ACC112 (cell line): ENCODE data around the gene GRK5.

Source experiments
- H2AFZ ChIP-seq: fragments of 200-600 bp; sonication (generic); one replicate; pipeline ENCODE4 v1.6.0; 2017; ENCODE audit warnings: antibody characterized with exemption, low read length; ENCODE audit not compliant: unreplicated experiment
- H3K27ac ChIP-seq: fragments of 200-600 bp; sonication (generic); 2 replicates; pipeline ENCODE4 v1.5.1; 2014; ENCODE audit warnings: low read depth, mild to moderate bottlenecking, antibody characterized with exemption, low read length, moderate library complexity
- H3K27me3 ChIP-seq: fragments of 200-600 bp; sonication (generic); 2 replicates; pipeline ENCODE4 v1.6.1; 2014; ENCODE audit warnings: mild to moderate bottlenecking, antibody characterized with exemption, low read length, moderate library complexity, mixed read lengths; ENCODE audit not compliant: insufficient read depth
- H3K36me3 ChIP-seq: fragments of 200-600 bp; sonication (generic); 2 replicates; pipeline ENCODE4 v1.6.1; 2016; ENCODE audit warnings: mild to moderate bottlenecking, antibody characterized with exemption, low read length, moderate library complexity, mixed read lengths; ENCODE audit not compliant: insufficient read depth
- H3K4me1 ChIP-seq: fragments of 200-600 bp; sonication (generic); one replicate; pipeline ENCODE4 v1.6.1; 2016; ENCODE audit warnings: low read length, mixed read lengths; ENCODE audit not compliant: insufficient read depth, unreplicated experiment, control insufficient read depth
- H3K4me3 ChIP-seq: fragments of 200-600 bp; sonication (generic); 2 replicates; pipeline ENCODE4 v1.5.1; 2014; ENCODE audit warnings: mild to moderate bottlenecking, low read depth, low read length
- H3K79me2 ChIP-seq: fragments of 200-600 bp; sonication (generic); one replicate; pipeline ENCODE4 v1.6.0; 2016; ENCODE audit warnings: low read length; ENCODE audit not compliant: control insufficient read depth, unreplicated experiment, insufficient read depth

The GRK5 gene

GRCh38 chr10:119407254-119407777 is 199.9 kb downstream of the GRK5 start:
- no peaks in the 10 kb centered on the region for H3K79me2 ChIP-seq
- H3K27ac ChIP-seq = no peak overlapping the region
- no peak overlapping the region for H2AFZ ChIP-seq
- H3K4me3 ChIP-seq = no peak overlapping the region
- H3K36me3 ChIP-seq = no peaks in the 10 kb centered on the region
- H3K4me1 ChIP-seq = peaks cover 2% of the 10 kb centered on the region
- H3K27me3 ChIP-seq = no peaks in the 10 kb centered on the region

GRCh38 chr10:119408072-119408471 is 200.7 kb downstream of the GRK5 start:
- no peak overlapping the region for H2AFZ ChIP-seq
- H3K4me3 ChIP-seq = no peak overlapping the region
- H3K27me3 ChIP-seq = no peaks in the 10 kb centered on the region
- H3K36me3 ChIP-seq = no peaks in the 10 kb centered on the region
- H3K4me1 ChIP-seq = no peaks in the 10 kb centered on the region
- H3K27ac ChIP-seq = no peak overlapping the region
- no peaks in the 10 kb centered on the region for H3K79me2 ChIP-seq

DNA sequence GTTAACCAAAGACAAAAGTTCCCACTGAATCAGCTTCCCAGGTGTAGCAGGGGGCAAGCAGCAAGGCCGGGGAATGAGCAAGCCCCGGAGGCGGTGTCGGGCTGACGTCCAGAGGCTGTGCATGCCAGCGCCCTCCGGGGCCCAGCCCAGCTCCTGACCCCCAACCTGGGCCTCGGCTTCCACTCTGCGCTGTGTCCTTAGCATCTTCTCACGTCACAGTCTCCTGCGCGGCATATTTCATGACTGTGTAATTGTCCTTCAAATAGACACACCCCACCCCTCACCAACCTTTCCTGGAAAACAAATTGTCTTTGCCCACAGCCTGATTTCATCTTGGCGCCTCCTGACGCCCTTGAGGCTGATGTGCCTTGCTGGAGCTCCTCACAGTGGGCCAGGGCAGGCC is 201.6 kb downstream of the GRK5 start:
- H3K4me1 ChIP-seq = no peaks in the 10 kb centered on the region
- H3K79me2 ChIP-seq = no peaks in the 10 kb centered on the region
- no peak overlapping the region for H3K4me3 ChIP-seq
- no peaks in the 10 kb centered on the region for H3K27me3 ChIP-seq
- no peak overlapping the region for H3K27ac ChIP-seq
- H3K36me3 ChIP-seq = no peaks in the 10 kb centered on the region
- H2AFZ ChIP-seq = no peak overlapping the region

- Histone ChIP-seq H2AFZ (no peak overlapping the region), H3K4me3 (no peak overlapping the region)
Measured at GRCh38 chr10:119409385-119409784, 202.0 kb downstream of the GRK5 start.

DNA sequence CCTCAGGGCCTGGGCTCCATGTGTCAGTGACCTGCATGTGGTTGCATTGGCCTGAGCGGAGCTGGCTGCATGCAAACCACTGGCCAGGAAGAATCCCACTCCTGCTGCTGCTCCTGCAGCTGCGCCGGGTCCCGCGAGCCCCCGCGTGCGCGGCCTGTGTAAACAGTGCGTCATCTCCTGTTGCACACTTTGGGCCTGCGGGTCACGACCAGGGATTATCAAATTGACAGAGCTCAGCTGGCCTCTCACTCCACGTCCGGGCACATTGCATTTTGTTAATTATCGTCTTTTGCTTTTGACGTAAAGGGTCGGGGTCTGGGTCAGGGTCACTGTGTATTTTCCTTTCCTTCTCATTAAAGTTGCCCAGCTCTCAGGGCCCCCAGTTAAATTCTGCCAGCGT is 202.5 kb downstream of the GRK5 start:
- no peaks in the 10 kb centered on the region for H3K4me1 ChIP-seq
- no peaks in the 10 kb centered on the region for H3K27me3 ChIP-seq
- H3K4me3 ChIP-seq = no peak overlapping the region
- H2AFZ ChIP-seq = no peak overlapping the region
- H3K27ac ChIP-seq = no peak overlapping the region
- H3K36me3 ChIP-seq = no peaks in the 10 kb centered on the region
- no peaks in the 10 kb centered on the region for H3K79me2 ChIP-seq

More at GRCh38 chr10:119409385-119409784, 202.0 kb downstream of the GRK5 start:
- no peaks in the 10 kb centered on the region for H3K27me3 ChIP-seq
- H3K4me1 ChIP-seq = no peaks in the 10 kb centered on the region
- H3K27ac ChIP-seq = no peak overlapping the region
- no peaks in the 10 kb centered on the region for H3K79me2 ChIP-seq
- no peaks in the 10 kb centered on the region for H3K36me3 ChIP-seq

DNA sequence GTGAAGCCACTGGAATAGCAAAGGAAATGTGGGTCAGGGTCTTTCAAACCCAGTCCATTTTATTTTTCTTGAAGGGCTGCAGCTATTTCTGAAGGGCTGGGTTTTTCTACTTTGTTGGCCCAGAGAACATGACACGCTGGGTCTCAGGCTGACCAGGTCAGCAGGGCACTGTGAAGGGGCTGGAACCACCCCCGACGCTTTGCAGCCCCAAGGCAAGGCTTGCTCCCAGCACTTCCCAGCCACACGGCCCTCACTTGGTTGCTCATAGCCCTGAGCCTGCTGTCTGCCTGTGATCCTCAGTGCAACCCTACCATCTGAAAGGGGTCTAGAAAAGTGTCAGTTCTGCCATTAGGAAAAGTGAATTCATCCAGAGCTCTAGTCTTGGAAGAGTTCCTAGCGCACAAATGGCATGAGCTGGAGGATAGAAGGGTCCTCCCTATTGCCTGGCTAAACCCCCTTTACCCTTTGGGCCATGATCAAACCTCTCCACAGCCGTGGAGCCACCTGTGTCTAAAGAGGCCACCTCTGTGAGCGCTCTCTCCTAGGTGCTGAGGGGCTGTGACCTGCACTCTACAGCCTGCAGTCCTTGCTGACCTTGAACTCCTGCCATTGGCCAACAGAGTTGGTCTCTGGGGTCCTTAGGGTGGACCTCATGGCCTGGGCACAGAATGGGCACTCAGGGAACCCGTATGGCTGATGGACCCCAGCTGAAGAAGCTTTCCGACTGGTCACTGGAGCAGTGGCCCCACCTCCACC is 203.2 kb downstream of the GRK5 start:
- Histone ChIP-seq H3K36me3 (no peaks in the 10 kb centered on the region), H2AFZ (no peak overlapping the region), H3K27me3 (no peaks in the 10 kb centered on the region), H3K27ac (no peak overlapping the region), H3K4me3 (no peak overlapping the region), H3K4me1 (no peaks in the 10 kb centered on the region), H3K79me2 (no peaks in the 10 kb centered on the region)

GRCh38 chr10:119412244-119413092 is 205.1 kb downstream of the GRK5 start:
- H3K36me3 ChIP-seq = no peaks in the 10 kb centered on the region
- no peak overlapping the region for H3K27ac ChIP-seq
- H3K27me3 ChIP-seq = no peaks in the 10 kb centered on the region
- H2AFZ ChIP-seq = no peak overlapping the region
- H3K4me3 ChIP-seq = no peak overlapping the region
- H3K79me2 ChIP-seq = no peaks in the 10 kb centered on the region
- no peaks in the 10 kb centered on the region for H3K4me1 ChIP-seq

DNA sequence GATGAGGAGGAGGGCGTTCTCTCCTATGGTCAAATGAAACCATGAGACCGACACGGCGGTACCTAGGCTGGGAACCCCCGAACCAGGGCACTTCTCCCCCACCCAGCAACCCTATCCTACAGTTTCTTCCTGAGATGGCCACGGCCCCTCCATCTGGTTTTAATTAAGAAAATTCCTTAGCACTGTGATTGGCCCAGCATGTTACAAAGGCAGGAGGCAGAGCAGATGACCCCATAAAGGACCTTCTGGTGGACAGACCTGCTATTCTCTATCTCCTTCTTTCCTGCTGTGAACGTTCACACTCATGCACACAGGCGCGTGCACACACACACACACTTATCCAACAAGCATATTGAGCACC is 205.7 kb downstream of the GRK5 start:
- Histone ChIP-seq H3K4me3 (no peak overlapping the region), H3K36me3 (no peaks in the 10 kb centered on the region), H3K79me2 (no peaks in the 10 kb centered on the region), H2AFZ (no peak overlapping the region), H3K27me3 (no peaks in the 10 kb centered on the region), H3K27ac (no peak overlapping the region), H3K4me1 (no peaks in the 10 kb centered on the region)

DNA sequence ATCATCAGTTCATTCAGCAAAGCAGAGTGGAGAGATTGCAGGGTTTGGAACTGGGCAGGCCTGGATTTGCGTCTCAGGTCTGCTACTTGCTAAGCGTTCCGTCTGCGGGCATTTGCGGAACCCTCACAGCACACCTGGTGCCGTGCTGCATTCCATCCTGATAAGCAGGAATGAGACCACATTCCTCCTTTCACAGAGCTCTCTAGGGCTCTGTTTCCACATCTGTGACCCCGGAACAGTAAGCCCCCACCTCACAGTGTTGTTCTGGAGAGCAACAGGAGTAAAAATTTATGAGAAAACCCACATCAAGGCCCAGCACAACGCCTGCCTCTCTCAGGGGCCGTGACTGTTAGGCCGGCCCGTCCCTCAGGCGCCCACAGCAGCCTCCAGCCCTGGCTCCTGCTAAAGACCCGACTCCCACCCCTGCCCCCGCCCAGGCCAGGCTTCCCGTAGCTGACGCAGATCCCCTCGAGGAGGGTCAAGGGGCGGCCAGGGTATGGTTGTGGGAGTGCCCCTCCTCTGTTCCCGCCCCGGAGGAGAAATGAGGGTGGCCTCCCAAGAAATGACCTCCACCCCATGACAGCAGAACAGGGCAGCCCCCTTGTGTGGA is 206.2 kb downstream of the GRK5 start:
- Histone ChIP-seq H3K36me3 (no peaks in the 10 kb centered on the region), H3K4me1 (no peaks in the 10 kb centered on the region), H3K4me3 (no peak overlapping the region), H2AFZ (no peak overlapping the region), H3K27ac (no peak overlapping the region), H3K27me3 (no peaks in the 10 kb centered on the region), H3K79me2 (no peaks in the 10 kb centered on the region)

DNA sequence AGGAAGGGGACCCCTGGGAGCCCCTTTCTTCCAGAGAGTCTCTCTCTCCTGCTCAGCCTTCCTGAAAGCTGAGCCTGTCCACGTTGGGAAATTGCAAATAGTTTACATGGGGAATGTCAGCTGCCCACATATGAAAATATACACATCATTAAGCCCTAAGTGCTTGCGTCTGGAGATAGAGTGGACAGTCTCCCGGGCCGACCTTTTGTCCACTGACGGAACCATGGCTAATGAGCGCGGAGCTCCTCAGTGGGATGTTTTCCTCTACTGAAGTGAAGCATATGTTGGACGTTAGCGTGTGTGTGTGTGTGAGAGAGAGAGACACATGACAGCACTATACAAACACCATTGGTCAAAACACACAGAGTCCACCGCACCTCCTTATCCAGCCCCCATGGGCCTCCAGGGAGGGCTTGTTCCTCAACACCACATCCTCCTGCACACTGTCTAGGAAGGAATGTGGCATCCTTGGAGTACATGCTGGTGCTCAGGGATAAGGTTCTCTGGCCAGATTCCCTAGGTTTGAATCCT is 206.8 kb downstream of the GRK5 start:
- no peaks in the 10 kb centered on the region for H3K4me1 ChIP-seq
- H3K27ac ChIP-seq = no peak overlapping the region
- no peaks in the 10 kb centered on the region for H3K79me2 ChIP-seq
- no peaks in the 10 kb centered on the region for H3K36me3 ChIP-seq
- H3K27me3 ChIP-seq = no peaks in the 10 kb centered on the region
- H2AFZ ChIP-seq = no peak overlapping the region
- no peak overlapping the region for H3K4me3 ChIP-seq
